Heart left ventricle (tissue), 13 donors: ENCODE data around the gene PRG3.

ENCODE experiments used
- CTCF ChIP-seq, 12 donors: fragments of 200-600 bp; sonication (generic) in 4 of 12; IDR thresholded peaks; one replicate each; pipeline versions ENCODE4 v1.5.0 to v1.8.0; 2018 to 2022; ENCODE audit warnings: antibody characterized with exemption in 12 of 12, mild to moderate bottlenecking in 5 of 12
- POLR2A ChIP-seq, 2 donors: fragments of 450-650 bp; IDR thresholded peaks; one replicate each; pipeline ENCODE4 v1.6.1; 2017; ENCODE audit warnings: antibody characterized with exemption in 2 of 2, mild to moderate bottlenecking in 2 of 2, moderate library complexity in 2 of 2
- donor health status: ischemic (EF 13 %, LVEDD 7.1; RV severe dilation, severe dysfunction).
- donor health status: DM: no; HTN: yes; CAD: no.
- donor health status: DM: no; HTN: no; CAD: no.
- donor health status: ischemic (EF 25% LVEDD 6.9; RV normal size, moderate dysfunction).
- donor health status: ischemic (EF 25% LVEDD 5.7; RV mildly dilated, moderate dysfunction).
- donor health status: ischemic (EF 35%, LVEDD 5.7; RV mildly dilated, moderate dysfunction).
- donor health status: nonischemic (EF 11% LVEDD 7.7; RV severe dilation, severe dysfunction).
- donor health status: DM: yes; HTN: yes; CAD: no.
- donor health status: PGD.
- donor health status: ischemic (EF 29% LVEDD 5.4; RV normal size, mild dysfunction).
- donor health status: nonischemic (EF 23%, LVEDD 6.1; RV moderate dilation, normal function).

- TF ChIP-seq POLR2A (IDR thresholded peaks at IDR 0.05) (no peak), CTCF (IDR thresholded peaks at IDR 0.05) (no peak)
Observed at GRCh38 chr11:57343825-57344224, 37.1 kb downstream of the PRG3 start.
